Measurements from ENCODE around the gene JPH2.

- TF ChIP-seq RELB (IDR thresholded peaks at IDR 0.05; ENCODE audit: low read depth) (no peak), POLR2A (IDR thresholded peaks at IDR 0.05; ENCODE audit: low read depth, low read length) (no peak), GABPA (IDR thresholded peaks at IDR 0.05; ENCODE audit: low read depth) (no peak), NBN (IDR thresholded peaks at IDR 0.05) (no peak), EP300 (IDR thresholded peaks at IDR 0.05; ENCODE audit: borderline replicate concordance in 1 of 2, control insufficient read depth in 1 of 2, low read depth in 2 of 2, low read length in 2 of 2) (no peak)
These were observed 119.3 kb downstream of the JPH2 start for GRCh38 chr20:44067650-44068081.

Data from GM12878 (cell line).